ENCODE results near the gene ACOX1. TPM values are rescaled to one million over a fixed set of nuclear protein-coding genes. Genes with fewer than 3 reads are reported as not detected.

The ACOX1 gene
- total and polyA plus RNA-seq, 2 of the 13 experiments (the other 11 are each of a cell fraction or from before 2014, with no cell fraction given): 86.4 to 120 TPM

DNA sequence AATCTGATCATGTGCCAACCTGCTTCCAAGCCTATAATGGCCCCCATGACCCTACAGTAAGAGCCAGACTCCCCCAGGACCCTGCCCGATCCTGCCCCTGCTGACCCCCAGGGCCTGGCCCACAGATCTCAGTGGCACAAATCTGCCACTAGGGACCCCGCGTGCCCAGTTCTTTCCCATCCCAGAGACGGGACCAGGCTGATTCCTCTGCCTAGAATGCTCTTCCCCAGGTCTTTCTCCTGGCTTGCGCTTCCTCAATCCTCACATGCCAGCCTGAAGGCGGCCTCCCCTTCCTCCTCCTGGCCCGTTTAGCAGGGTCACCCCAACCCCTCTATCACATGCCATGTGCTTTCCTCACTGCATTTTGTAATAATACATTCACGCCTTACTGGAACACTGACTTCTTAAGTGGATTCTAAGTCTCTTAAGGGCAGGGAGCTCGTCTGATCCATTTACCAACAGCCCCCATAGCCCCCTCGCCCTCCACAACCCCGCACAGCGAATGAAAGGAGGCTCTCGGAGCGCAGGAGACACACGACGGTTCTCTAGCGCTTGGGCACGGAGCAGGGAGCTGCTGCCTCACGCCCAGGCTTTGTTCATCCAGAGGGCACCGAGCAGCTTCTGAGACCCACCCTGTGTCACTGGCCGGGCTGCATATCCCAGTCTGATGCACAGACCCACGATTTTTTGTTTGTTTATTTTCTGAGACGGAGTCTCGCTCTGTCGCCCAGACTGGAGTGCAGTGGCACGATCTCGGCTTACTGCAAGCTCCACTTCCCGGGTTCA lies 83.4 kb downstream of the ACOX1 start (continued):
- TF ChIP-seq, protein P1, sequence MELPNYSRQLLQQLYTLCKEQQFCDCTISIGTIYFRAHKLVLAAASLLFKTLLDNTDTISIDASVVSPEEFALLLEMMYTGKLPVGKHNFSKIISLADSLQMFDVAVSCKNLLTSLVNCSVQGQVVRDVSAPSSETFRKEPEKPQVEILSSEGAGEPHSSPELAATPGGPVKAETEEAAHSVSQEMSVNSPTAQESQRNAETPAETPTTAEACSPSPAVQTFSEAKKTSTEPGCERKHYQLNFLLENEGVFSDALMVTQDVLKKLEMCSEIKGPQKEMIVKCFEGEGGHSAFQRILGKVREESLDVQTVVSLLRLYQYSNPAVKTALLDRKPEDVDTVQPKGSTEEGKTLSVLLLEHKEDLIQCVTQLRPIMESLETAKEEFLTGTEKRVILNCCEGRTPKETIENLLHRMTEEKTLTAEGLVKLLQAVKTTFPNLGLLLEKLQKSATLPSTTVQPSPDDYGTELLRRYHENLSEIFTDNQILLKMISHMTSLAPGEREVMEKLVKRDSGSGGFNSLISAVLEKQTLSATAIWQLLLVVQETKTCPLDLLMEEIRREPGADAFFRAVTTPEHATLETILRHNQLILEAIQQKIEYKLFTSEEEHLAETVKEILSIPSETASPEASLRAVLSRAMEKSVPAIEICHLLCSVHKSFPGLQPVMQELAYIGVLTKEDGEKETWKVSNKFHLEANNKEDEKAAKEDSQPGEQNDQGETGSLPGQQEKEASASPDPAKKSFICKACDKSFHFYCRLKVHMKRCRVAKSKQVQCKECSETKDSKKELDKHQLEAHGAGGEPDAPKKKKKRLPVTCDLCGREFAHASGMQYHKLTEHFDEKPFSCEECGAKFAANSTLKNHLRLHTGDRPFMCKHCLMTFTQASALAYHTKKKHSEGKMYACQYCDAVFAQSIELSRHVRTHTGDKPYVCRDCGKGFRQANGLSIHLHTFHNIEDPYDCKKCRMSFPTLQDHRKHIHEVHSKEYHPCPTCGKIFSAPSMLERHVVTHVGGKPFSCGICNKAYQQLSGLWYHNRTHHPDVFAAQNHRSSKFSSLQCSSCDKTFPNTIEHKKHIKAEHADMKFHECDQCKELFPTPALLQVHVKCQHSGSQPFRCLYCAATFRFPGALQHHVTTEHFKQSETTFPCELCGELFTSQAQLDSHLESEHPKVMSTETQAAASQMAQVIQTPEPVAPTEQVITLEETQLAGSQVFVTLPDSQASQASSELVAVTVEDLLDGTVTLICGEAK (IDR thresholded peaks at IDR 0.05): no peak
- TF ChIP-seq, protein P1 (CRISPR knock-in tag; IDR thresholded peaks at IDR 0.05): 0 out of 2 replicates have a peak, but pooled peaks have one; percentile 15
- TF ChIP-seq, protein P2, sequence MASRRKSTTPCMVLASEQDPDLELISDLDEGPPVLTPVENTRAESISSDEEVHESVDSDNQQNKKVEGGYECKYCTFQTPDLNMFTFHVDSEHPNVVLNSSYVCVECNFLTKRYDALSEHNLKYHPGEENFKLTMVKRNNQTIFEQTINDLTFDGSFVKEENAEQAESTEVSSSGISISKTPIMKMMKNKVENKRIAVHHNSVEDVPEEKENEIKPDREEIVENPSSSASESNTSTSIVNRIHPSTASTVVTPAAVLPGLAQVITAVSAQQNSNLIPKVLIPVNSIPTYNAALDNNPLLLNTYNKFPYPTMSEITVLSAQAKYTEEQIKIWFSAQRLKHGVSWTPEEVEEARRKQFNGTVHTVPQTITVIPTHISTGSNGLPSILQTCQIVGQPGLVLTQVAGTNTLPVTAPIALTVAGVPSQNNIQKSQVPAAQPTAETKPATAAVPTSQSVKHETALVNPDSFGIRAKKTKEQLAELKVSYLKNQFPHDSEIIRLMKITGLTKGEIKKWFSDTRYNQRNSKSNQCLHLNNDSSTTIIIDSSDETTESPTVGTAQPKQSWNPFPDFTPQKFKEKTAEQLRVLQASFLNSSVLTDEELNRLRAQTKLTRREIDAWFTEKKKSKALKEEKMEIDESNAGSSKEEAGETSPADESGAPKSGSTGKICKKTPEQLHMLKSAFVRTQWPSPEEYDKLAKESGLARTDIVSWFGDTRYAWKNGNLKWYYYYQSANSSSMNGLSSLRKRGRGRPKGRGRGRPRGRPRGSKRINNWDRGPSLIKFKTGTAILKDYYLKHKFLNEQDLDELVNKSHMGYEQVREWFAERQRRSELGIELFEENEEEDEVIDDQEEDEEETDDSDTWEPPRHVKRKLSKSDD (CRISPR knock-in tag; IDR thresholded peaks at IDR 0.05; ENCODE audit: low read depth): 0 out of 2 replicates have a peak, but pooled peaks have one; percentile 25
- TF ChIP-seq RFXAP (CRISPR knock-in tag; IDR thresholded peaks at IDR 0.05; ENCODE audit: borderline replicate concordance): peak; percentile 5; the same call in 1 of the 2 replicates
- TF ChIP-seq THAP11 (CRISPR knock-in tag; IDR thresholded peaks at IDR 0.05): 0 out of 2 replicates have a peak, but pooled peaks have one; percentile 5
- peak; percentile 14; the same call in 1 of the 2 replicates for TF ChIP-seq ZNF501 (CRISPR knock-in tag; IDR thresholded peaks at IDR 0.05)
- TF ChIP-seq KMT2A (CRISPR knock-in tag; IDR thresholded peaks at IDR 0.05): no peak
- 0 out of 2 replicates have a peak, but pooled peaks have one; percentile 20 for TF ChIP-seq MTF2 (CRISPR knock-in tag; IDR thresholded peaks at IDR 0.05; ENCODE audit: borderline replicate concordance)
- TF ChIP-seq ZNF260 (CRISPR knock-in tag; IDR thresholded peaks at IDR 0.05; ENCODE audit: borderline replicate concordance, low read depth): 0 out of 2 replicates have a peak, but pooled peaks have one; percentile 36
- TF ChIP-seq, protein P3, sequence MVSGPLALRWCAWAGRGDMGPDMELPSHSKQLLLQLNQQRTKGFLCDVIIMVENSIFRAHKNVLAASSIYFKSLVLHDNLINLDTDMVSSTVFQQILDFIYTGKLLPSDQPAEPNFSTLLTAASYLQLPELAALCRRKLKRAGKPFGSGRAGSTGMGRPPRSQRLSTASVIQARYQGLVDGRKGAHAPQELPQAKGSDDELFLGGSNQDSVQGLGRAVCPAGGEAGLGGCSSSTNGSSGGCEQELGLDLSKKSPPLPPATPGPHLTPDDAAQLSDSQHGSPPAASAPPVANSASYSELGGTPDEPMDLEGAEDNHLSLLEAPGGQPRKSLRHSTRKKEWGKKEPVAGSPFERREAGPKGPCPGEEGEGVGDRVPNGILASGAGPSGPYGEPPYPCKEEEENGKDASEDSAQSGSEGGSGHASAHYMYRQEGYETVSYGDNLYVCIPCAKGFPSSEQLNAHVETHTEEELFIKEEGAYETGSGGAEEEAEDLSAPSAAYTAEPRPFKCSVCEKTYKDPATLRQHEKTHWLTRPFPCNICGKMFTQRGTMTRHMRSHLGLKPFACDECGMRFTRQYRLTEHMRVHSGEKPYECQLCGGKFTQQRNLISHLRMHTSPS (CRISPR knock-in tag; IDR thresholded peaks at IDR 0.05; ENCODE audit: low read depth): 0 out of 2 replicates have a peak, but pooled peaks have one; percentile 42
- TF ChIP-seq POLR2A (IDR thresholded peaks at IDR 0.05; ENCODE audit: insufficient read depth in 1 of 2, low read depth in 2 of 2, low read length in 2 of 2): 0 out of 4 replicates have a peak, but pooled peaks of 1 of the 2 experiments have one; percentile 3
- TF ChIP-seq ELF4 (CRISPR knock-in tag; IDR thresholded peaks at IDR 0.05; ENCODE audit: borderline replicate concordance): no peak
